ELR (cell line): ENCODE measurements around the gene FKBP3.
"Not testable (repeated sequence)": the region's sequence is repeated elsewhere in the genome, so short reads cannot be mapped to it uniquely, and the experiment has no call there.

Experiments used
- DNase-seq: peaks from one replicate; pipeline ENCODE4 v3.0.0-alpha.2; 2015; ENCODE audit warnings: low read depth

FKBP3 gene

GRCh38 chr14:45112896-45113781, 21.1 kb downstream of the FKBP3 start:
- peak; percentile 70 for DNase-seq

- DNase-seq, result no peak
Observed at GRCh38 chr14:45104561-45104960, 29.7 kb downstream of the FKBP3 start.

GRCh38 chr14:45103806-45104205, 30.5 kb downstream of the FKBP3 start:
- DNase-seq, result no peak

GRCh38 chr14:45096218-45096617, 38.1 kb downstream of the FKBP3 start:
- DNase-seq, result no peak

GRCh38 chr14:45095143-45095542, 39.1 kb downstream of the FKBP3 start:
- DNase-seq, result no peak

- DNase-seq, result no peak
Observed at GRCh38 chr14:45094275-45094674, 40.0 kb downstream of the FKBP3 start.

- DNase-seq, result peak; percentile 74
Observed at GRCh38 chr14:45091710-45092109, 42.6 kb downstream of the FKBP3 start.

GRCh38 chr14:45089813-45090212, 44.5 kb downstream of the FKBP3 start:
- DNase-seq, result peak; percentile 85

- DNase-seq, result peak; percentile 27
Observed at GRCh38 chr14:45084946-45085346, 49.3 kb downstream of the FKBP3 start.

- peak; percentile 95 for DNase-seq
Observed at GRCh38 chr14:45083976-45084722, 50.1 kb downstream of the FKBP3 start, which contains the start of gene PRPF39. PRPF39 (plus strand) TSS chr14:45084116; CDS start chr14:45095240, 11,124 bp downstream.

- DNase-seq, result no peak
Observed at GRCh38 chr14:45083617-45083975, 50.7 kb downstream of the FKBP3 start.

- DNase-seq, result no peak
Observed at GRCh38 chr14:45082420-45082819, 51.9 kb downstream of the FKBP3 start.

GRCh38 chr14:45081096-45081495, 53.2 kb downstream of the FKBP3 start:
- DNase-seq, result not testable (repeated sequence)

- DNase-seq, result not testable (repeated sequence)
Observed at GRCh38 chr14:45080416-45080968, 53.8 kb downstream of the FKBP3 start.

GRCh38 chr14:45078323-45078722, 56.0 kb downstream of the FKBP3 start:
- no peak for DNase-seq

GRCh38 chr14:45073231-45073879, 60.9 kb downstream of the FKBP3 start:
- DNase-seq, result no peak

- DNase-seq, result no peak
Observed at GRCh38 chr14:45072126-45072525, 62.2 kb downstream of the FKBP3 start.

GRCh38 chr14:45070215-45070614, 64.1 kb downstream of the FKBP3 start:
- peak; percentile 56 for DNase-seq

- DNase-seq, result no peak
Observed at GRCh38 chr14:45068396-45068795, 65.9 kb downstream of the FKBP3 start.

GRCh38 chr14:45066667-45067066, 67.6 kb downstream of the FKBP3 start:
- DNase-seq, result no peak

- no peak for DNase-seq
Observed at GRCh38 chr14:45065956-45066355, 68.3 kb downstream of the FKBP3 start.
